ENCODE measurements around the gene SKA2.

Gene SKA2

GRCh38 chr17:59178266-59178985 is 23.4 kb upstream of the SKA2 start:
- no peaks in the 10 kb centered on the region for H3K9me3 ChIP-seq (ENCODE audit: control insufficient read depth in 1 of 2, low read length in 2 of 2)
- no peak overlapping the region for H3K4me3 ChIP-seq (ENCODE audit: low read depth in 1 of 2, low read length in 2 of 2)
- no peak overlapping the region for H3K27ac ChIP-seq (ENCODE audit: low read depth, low read length)
- no peaks in the 10 kb centered on the region for H3K4me1 ChIP-seq (ENCODE audit: control insufficient read depth in 1 of 2, insufficient read depth in 2 of 2, low read length in 2 of 2)
- H3K27me3 ChIP-seq (ENCODE audit: control insufficient read depth in 1 of 2, insufficient read depth in 2 of 2, low read length in 2 of 2): no peaks in the 10 kb centered on the region
- no peaks in the 10 kb centered on the region for H3K36me3 ChIP-seq (ENCODE audit: control insufficient read depth in 1 of 2, insufficient read depth in 2 of 2, low read length in 2 of 2)
- no peak overlapping the region for H3K9ac ChIP-seq (ENCODE audit: low read depth in 1 of 2, low read length in 2 of 2)

- H3K36me3 ChIP-seq (ENCODE audit: control insufficient read depth in 1 of 2, insufficient read depth in 2 of 2, low read length in 2 of 2): peaks cover 0 to 5% of the 10 kb centered on the region in 2 donors
- no peak overlapping the region for H3K9ac ChIP-seq (ENCODE audit: low read depth in 1 of 2, low read length in 2 of 2)
- no peaks in the 10 kb centered on the region for H3K27me3 ChIP-seq (ENCODE audit: control insufficient read depth in 1 of 2, insufficient read depth in 2 of 2, low read length in 2 of 2)
- no peaks in the 10 kb centered on the region for H3K9me3 ChIP-seq (ENCODE audit: control insufficient read depth in 1 of 2, low read length in 2 of 2)
- no peak overlapping the region for H3K4me3 ChIP-seq (ENCODE audit: low read depth in 1 of 2, low read length in 2 of 2)
- H3K27ac ChIP-seq (ENCODE audit: low read depth, low read length): no peak overlapping the region
- no peaks in the 10 kb centered on the region for H3K4me1 ChIP-seq (ENCODE audit: control insufficient read depth in 1 of 2, insufficient read depth in 2 of 2, low read length in 2 of 2)
These were observed 20.1 kb upstream of the SKA2 start for GRCh38 chr17:59175076-59175475.

- H3K27me3 ChIP-seq (ENCODE audit: control insufficient read depth in 1 of 2, insufficient read depth in 2 of 2, low read length in 2 of 2): no peaks in the 10 kb centered on the region
- no peaks in the 10 kb centered on the region for H3K9me3 ChIP-seq (ENCODE audit: control insufficient read depth in 1 of 2, low read length in 2 of 2)
- H3K36me3 ChIP-seq (ENCODE audit: control insufficient read depth in 1 of 2, insufficient read depth in 2 of 2, low read length in 2 of 2): peaks cover 0 to 5% of the 10 kb centered on the region in 2 donors
- H3K9ac ChIP-seq (ENCODE audit: low read depth in 1 of 2, low read length in 2 of 2): no peak overlapping the region
- H3K27ac ChIP-seq (ENCODE audit: low read depth, low read length): no peak overlapping the region
- no peak overlapping the region for H3K4me3 ChIP-seq (ENCODE audit: low read depth in 1 of 2, low read length in 2 of 2)
- no peaks in the 10 kb centered on the region for H3K4me1 ChIP-seq (ENCODE audit: control insufficient read depth in 1 of 2, insufficient read depth in 2 of 2, low read length in 2 of 2)
These were observed 19.7 kb upstream of the SKA2 start for GRCh38 chr17:59174671-59175070.

GRCh38 chr17:59172436-59173004 is 17.5 kb upstream of the SKA2 start:
- no peak overlapping the region for H3K9ac ChIP-seq (ENCODE audit: low read depth in 1 of 2, low read length in 2 of 2)
- peaks cover 0 to 5% of the 10 kb centered on the region in 2 donors for H3K36me3 ChIP-seq (ENCODE audit: control insufficient read depth in 1 of 2, insufficient read depth in 2 of 2, low read length in 2 of 2)
- no peak overlapping the region for H3K27ac ChIP-seq (ENCODE audit: low read depth, low read length)
- H3K4me1 ChIP-seq (ENCODE audit: control insufficient read depth in 1 of 2, insufficient read depth in 2 of 2, low read length in 2 of 2): no peaks in the 10 kb centered on the region
- H3K4me3 ChIP-seq (ENCODE audit: low read depth in 1 of 2, low read length in 2 of 2): no peak overlapping the region
- no peaks in the 10 kb centered on the region for H3K9me3 ChIP-seq (ENCODE audit: control insufficient read depth in 1 of 2, low read length in 2 of 2)
- no peaks in the 10 kb centered on the region for H3K27me3 ChIP-seq (ENCODE audit: control insufficient read depth in 1 of 2, insufficient read depth in 2 of 2, low read length in 2 of 2)

- H3K4me1 ChIP-seq (ENCODE audit: control insufficient read depth in 1 of 2, insufficient read depth in 2 of 2, low read length in 2 of 2): no peaks in the 10 kb centered on the region
- no peaks in the 10 kb centered on the region for H3K9me3 ChIP-seq (ENCODE audit: control insufficient read depth in 1 of 2, low read length in 2 of 2)
- H3K27ac ChIP-seq (ENCODE audit: low read depth, low read length): no peak overlapping the region
These were observed 12.6 kb upstream of the SKA2 start for GRCh38 chr17:59167571-59168001.

GRCh38 chr17:59165933-59166342 is 11.0 kb upstream of the SKA2 start:
- no peak overlapping the region for H3K9ac ChIP-seq (ENCODE audit: low read depth in 1 of 2, low read length in 2 of 2)
- H3K4me1 ChIP-seq (ENCODE audit: control insufficient read depth in 1 of 2, insufficient read depth in 2 of 2, low read length in 2 of 2): no peaks in the 10 kb centered on the region
- H3K27ac ChIP-seq (ENCODE audit: low read depth, low read length): no peak overlapping the region
- H3K4me3 ChIP-seq (ENCODE audit: low read depth in 1 of 2, low read length in 2 of 2): peak overlapping the region; percentile 15 to 28
- no peaks in the 10 kb centered on the region for H3K36me3 ChIP-seq (ENCODE audit: control insufficient read depth in 1 of 2, insufficient read depth in 2 of 2, low read length in 2 of 2)
- H3K9me3 ChIP-seq (ENCODE audit: control insufficient read depth in 1 of 2, low read length in 2 of 2): no peaks in the 10 kb centered on the region
- no peaks in the 10 kb centered on the region for H3K27me3 ChIP-seq (ENCODE audit: control insufficient read depth in 1 of 2, insufficient read depth in 2 of 2, low read length in 2 of 2)

More at GRCh38 chr17:59167571-59168001, 12.6 kb upstream of the SKA2 start:
- H3K4me3 ChIP-seq (ENCODE audit: low read depth in 1 of 2, low read length in 2 of 2): no peak overlapping the region
- peaks cover 0 to 2% of the 10 kb centered on the region in 2 donors for H3K36me3 ChIP-seq (ENCODE audit: control insufficient read depth in 1 of 2, insufficient read depth in 2 of 2, low read length in 2 of 2)
- no peaks in the 10 kb centered on the region for H3K27me3 ChIP-seq (ENCODE audit: control insufficient read depth in 1 of 2, insufficient read depth in 2 of 2, low read length in 2 of 2)
- H3K9ac ChIP-seq (ENCODE audit: low read depth in 1 of 2, low read length in 2 of 2): no peak overlapping the region

- H3K4me3 ChIP-seq (ENCODE audit: low read depth in 1 of 2, low read length in 2 of 2): no peak overlapping the region
- no peaks in the 10 kb centered on the region for H3K27me3 ChIP-seq (ENCODE audit: control insufficient read depth in 1 of 2, insufficient read depth in 2 of 2, low read length in 2 of 2)
- H3K9me3 ChIP-seq (ENCODE audit: control insufficient read depth in 1 of 2, low read length in 2 of 2): no peaks in the 10 kb centered on the region
- H3K4me1 ChIP-seq (ENCODE audit: control insufficient read depth in 1 of 2, insufficient read depth in 2 of 2, low read length in 2 of 2): peaks cover 4 to 7% of the 10 kb centered on the region in 2 donors
- H3K9ac ChIP-seq (ENCODE audit: low read depth in 1 of 2, low read length in 2 of 2): no peak overlapping the region
- H3K36me3 ChIP-seq (ENCODE audit: control insufficient read depth in 1 of 2, insufficient read depth in 2 of 2, low read length in 2 of 2): no peaks in the 10 kb centered on the region
- H3K27ac ChIP-seq (ENCODE audit: low read depth, low read length): no peak overlapping the region
These were observed 6.5 kb upstream of the SKA2 start for GRCh38 chr17:59161477-59161876.

- Histone ChIP-seq H3K27ac (ENCODE audit: low read depth, low read length) (no peak overlapping the region), H3K4me1 (ENCODE audit: control insufficient read depth in 1 of 2, insufficient read depth in 2 of 2, low read length in 2 of 2) (peaks cover 12% of the 10 kb centered on the region in 2 donors), H3K9ac (ENCODE audit: low read depth in 1 of 2, low read length in 2 of 2) (no peak overlapping the region), H3K27me3 (ENCODE audit: control insufficient read depth in 1 of 2, insufficient read depth in 2 of 2, low read length in 2 of 2) (no peaks in the 10 kb centered on the region), H3K9me3 (ENCODE audit: control insufficient read depth in 1 of 2, low read length in 2 of 2) (no peaks in the 10 kb centered on the region), H3K36me3 (ENCODE audit: control insufficient read depth in 1 of 2, insufficient read depth in 2 of 2, low read length in 2 of 2) (no peaks in the 10 kb centered on the region), H3K4me3 (ENCODE audit: low read depth in 1 of 2, low read length in 2 of 2) (no peak overlapping the region)
These were observed 5.4 kb upstream of the SKA2 start for GRCh38 chr17:59160157-59161025.

GRCh38 chr17:59155439-59156177 is 622 bp upstream of the SKA2 start, which contains the start of gene PRR11:
Gene PRR11, plus strand, starts transcription at chr17:59155746. Its CDS starts 14,007 bp downstream, at chr17:59169753.
- peak within 1 kb of the TSS; percentile 86 to 99 for H3K4me3 ChIP-seq (ENCODE audit: low read depth in 1 of 2, low read length in 2 of 2)
- no peaks in the 10 kb centered on the region for H3K9me3 ChIP-seq (ENCODE audit: control insufficient read depth in 1 of 2, low read length in 2 of 2)
- H3K27ac ChIP-seq (ENCODE audit: low read depth, low read length): peak within 1 kb of the TSS; percentile 46
- H3K4me1 ChIP-seq (ENCODE audit: control insufficient read depth in 1 of 2, insufficient read depth in 2 of 2, low read length in 2 of 2): peaks cover 12 to 23% of the 10 kb centered on the region in 2 donors
- no peaks in the 10 kb centered on the region for H3K27me3 ChIP-seq (ENCODE audit: control insufficient read depth in 1 of 2, insufficient read depth in 2 of 2, low read length in 2 of 2)
- no peaks in the 10 kb centered on the region for H3K36me3 ChIP-seq (ENCODE audit: control insufficient read depth in 1 of 2, insufficient read depth in 2 of 2, low read length in 2 of 2)
- H3K9ac ChIP-seq (ENCODE audit: low read depth in 1 of 2, low read length in 2 of 2): peak within 1 kb of the TSS; percentile 65 to 73
